Measurements from ENCODE around the gene MYBPC3.

DNA sequence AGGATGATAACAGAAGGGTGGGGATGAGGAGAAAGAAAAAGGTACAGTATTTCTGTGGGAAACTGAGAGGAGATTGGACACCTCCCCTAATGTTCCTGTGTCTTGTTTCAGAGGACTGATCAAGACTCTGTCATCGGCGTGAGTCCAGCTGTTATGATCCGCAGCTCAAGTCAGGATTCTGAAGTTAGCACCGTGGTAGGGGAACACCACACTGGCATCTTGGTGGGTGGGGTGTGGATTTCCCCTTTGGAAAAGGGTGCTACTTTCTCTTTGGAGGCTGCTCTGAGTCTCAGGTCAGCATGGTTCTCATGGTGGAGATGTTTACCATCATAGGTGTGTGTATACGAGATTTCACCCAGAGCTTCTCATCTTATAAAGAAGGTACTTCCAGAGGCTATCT lies 57.1 kb downstream of the MYBPC3 start:
- TF ChIP-seq, protein P1, sequence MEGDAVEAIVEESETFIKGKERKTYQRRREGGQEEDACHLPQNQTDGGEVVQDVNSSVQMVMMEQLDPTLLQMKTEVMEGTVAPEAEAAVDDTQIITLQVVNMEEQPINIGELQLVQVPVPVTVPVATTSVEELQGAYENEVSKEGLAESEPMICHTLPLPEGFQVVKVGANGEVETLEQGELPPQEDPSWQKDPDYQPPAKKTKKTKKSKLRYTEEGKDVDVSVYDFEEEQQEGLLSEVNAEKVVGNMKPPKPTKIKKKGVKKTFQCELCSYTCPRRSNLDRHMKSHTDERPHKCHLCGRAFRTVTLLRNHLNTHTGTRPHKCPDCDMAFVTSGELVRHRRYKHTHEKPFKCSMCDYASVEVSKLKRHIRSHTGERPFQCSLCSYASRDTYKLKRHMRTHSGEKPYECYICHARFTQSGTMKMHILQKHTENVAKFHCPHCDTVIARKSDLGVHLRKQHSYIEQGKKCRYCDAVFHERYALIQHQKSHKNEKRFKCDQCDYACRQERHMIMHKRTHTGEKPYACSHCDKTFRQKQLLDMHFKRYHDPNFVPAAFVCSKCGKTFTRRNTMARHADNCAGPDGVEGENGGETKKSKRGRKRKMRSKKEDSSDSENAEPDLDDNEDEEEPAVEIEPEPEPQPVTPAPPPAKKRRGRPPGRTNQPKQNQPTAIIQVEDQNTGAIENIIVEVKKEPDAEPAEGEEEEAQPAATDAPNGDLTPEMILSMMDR (IDR thresholded peaks at IDR 0.05), result no peak
- no peak for TF ChIP-seq POLR2A (IDR thresholded peaks at IDR 0.05)

Data from thyroid gland (tissue), 4 donors.